ENCODE data around the gene TALDO1.

Gene TALDO1

GRCh38 chr11:813456-814096 lies 66.3 kb downstream of the TALDO1 start:
- no peak for DNase-seq (ENCODE audit: insufficient read length, low spot score)
- FAIRE-seq, result no peak
- no peak for TF ChIP-seq CTCF (IDR thresholded peaks at IDR 0.05; ENCODE audit: insufficient read depth, missing control alignments)

Measured in D721Med (cell line).